Activated naive CD4-positive, alpha-beta T cell treated with anti-CD3 and anti-CD28 coated beads, Interleukin-2, amount 50 U/mL, for 24 hours (primary cell): ENCODE measurements around the gene GMIP.

Experiments used
- H3K27ac Mint-ChIP-seq: one replicate; pipeline ENCODE4 v1.8.0; 2021; ENCODE audit warnings: mild to moderate bottlenecking, mixed read lengths
- H3K27me3 Mint-ChIP-seq: one replicate; pipeline ENCODE4 v1.8.0; 2021; ENCODE audit warnings: mixed read lengths
- H3K36me3 Mint-ChIP-seq: one replicate; pipeline ENCODE4 v1.8.0; 2021; ENCODE audit warnings: mixed read lengths
- H3K4me1 Mint-ChIP-seq: one replicate; pipeline ENCODE4 v1.8.0; 2021; ENCODE audit warnings: mixed read lengths
- H3K4me3 Mint-ChIP-seq: one replicate; pipeline ENCODE4 v1.8.0; 2021; ENCODE audit warnings: mild to moderate bottlenecking, mixed read lengths
- H3K9me3 Mint-ChIP-seq: one replicate; pipeline ENCODE4 v1.8.0; 2021; ENCODE audit warnings: mixed read lengths

GMIP gene

GRCh38 chr19:19651076-19651475 lies 7.6 kb upstream of the GMIP start:
- H3K4me3 Mint-ChIP-seq = no peak overlapping the region
- no peaks in the 10 kb centered on the region for H3K9me3 Mint-ChIP-seq
- no peaks in the 10 kb centered on the region for H3K27me3 Mint-ChIP-seq
- H3K36me3 Mint-ChIP-seq = peaks cover 15% of the 10 kb centered on the region
- no peak overlapping the region for H3K27ac Mint-ChIP-seq
- no peaks in the 10 kb centered on the region for H3K4me1 Mint-ChIP-seq

- H3K9me3 Mint-ChIP-seq = no peaks in the 10 kb centered on the region
- no peak overlapping the region for H3K4me3 Mint-ChIP-seq
- peaks cover 15% of the 10 kb centered on the region for H3K36me3 Mint-ChIP-seq
- H3K4me1 Mint-ChIP-seq = no peaks in the 10 kb centered on the region
- H3K27ac Mint-ChIP-seq = no peak overlapping the region
- H3K27me3 Mint-ChIP-seq = no peaks in the 10 kb centered on the region
Observed at GRCh38 chr19:19650331-19650730, 6.9 kb upstream of the GMIP start.

GRCh38 chr19:19649580-19649995 lies 6.1 kb upstream of the GMIP start:
- Mint-ChIP-seq H3K4me3 (no peak overlapping the region), H3K27ac (no peak overlapping the region), H3K4me1 (no peaks in the 10 kb centered on the region), H3K9me3 (no peaks in the 10 kb centered on the region), H3K27me3 (no peaks in the 10 kb centered on the region), H3K36me3 (peaks cover 15% of the 10 kb centered on the region)

GRCh38 chr19:19649155-19649554 lies 5.7 kb upstream of the GMIP start:
- Mint-ChIP-seq H3K4me1 (no peaks in the 10 kb centered on the region), H3K27ac (no peak overlapping the region), H3K9me3 (no peaks in the 10 kb centered on the region), H3K36me3 (peaks cover 15% of the 10 kb centered on the region), H3K27me3 (no peaks in the 10 kb centered on the region), H3K4me3 (no peak overlapping the region)

- H3K4me1 Mint-ChIP-seq = peaks cover 6% of the 10 kb centered on the region
- H3K36me3 Mint-ChIP-seq = peaks cover 8% of the 10 kb centered on the region
- H3K4me3 Mint-ChIP-seq = no peak overlapping the region
- no peaks in the 10 kb centered on the region for H3K27me3 Mint-ChIP-seq
- no peak overlapping the region for H3K27ac Mint-ChIP-seq
- H3K9me3 Mint-ChIP-seq = no peaks in the 10 kb centered on the region
Observed at GRCh38 chr19:19647037-19647835, 3.8 kb upstream of the GMIP start.

GRCh38 chr19:19645233-19645870 lies 1.9 kb upstream of the GMIP start:
- H3K9me3 Mint-ChIP-seq = no peaks in the 10 kb centered on the region
- no peaks in the 10 kb centered on the region for H3K27me3 Mint-ChIP-seq
- H3K36me3 Mint-ChIP-seq = peaks cover 7% of the 10 kb centered on the region
- no peak overlapping the region for H3K27ac Mint-ChIP-seq
- H3K4me3 Mint-ChIP-seq = no peak overlapping the region
- peaks cover 12% of the 10 kb centered on the region for H3K4me1 Mint-ChIP-seq

GRCh38 chr19:19644054-19644388 lies 564 bp upstream of the GMIP start:
- H3K36me3 Mint-ChIP-seq = peaks cover 3% of the 10 kb centered on the region
- H3K9me3 Mint-ChIP-seq = no peaks in the 10 kb centered on the region
- H3K27me3 Mint-ChIP-seq = no peaks in the 10 kb centered on the region
- peaks cover 17% of the 10 kb centered on the region for H3K4me1 Mint-ChIP-seq
- peak overlapping the region; percentile 99 for H3K4me3 Mint-ChIP-seq
- peak overlapping the region; percentile 95 for H3K27ac Mint-ChIP-seq

- Mint-ChIP-seq H3K4me1 (peaks cover 17% of the 10 kb centered on the region), H3K27ac (peak overlapping the region; percentile 93), H3K36me3 (peaks cover 1% of the 10 kb centered on the region), H3K4me3 (peak overlapping the region; percentile 99), H3K9me3 (no peaks in the 10 kb centered on the region), H3K27me3 (no peaks in the 10 kb centered on the region)
Observed at GRCh38 chr19:19642506-19643157, 825 bp downstream of the GMIP start.

- H3K4me1 Mint-ChIP-seq = peaks cover 25% of the 10 kb centered on the region
- no peak overlapping the region for H3K27ac Mint-ChIP-seq
- no peak overlapping the region for H3K4me3 Mint-ChIP-seq
- H3K27me3 Mint-ChIP-seq = no peaks in the 10 kb centered on the region
- peaks cover 6% of the 10 kb centered on the region for H3K36me3 Mint-ChIP-seq
- no peaks in the 10 kb centered on the region for H3K9me3 Mint-ChIP-seq
Observed at GRCh38 chr19:19637523-19638251, 5.8 kb downstream of the GMIP start.

GRCh38 chr19:19637186-19637522 lies 6.3 kb downstream of the GMIP start:
- Mint-ChIP-seq H3K27me3 (no peaks in the 10 kb centered on the region), H3K36me3 (peaks cover 6% of the 10 kb centered on the region), H3K9me3 (no peaks in the 10 kb centered on the region), H3K27ac (no peak overlapping the region), H3K4me1 (peaks cover 20% of the 10 kb centered on the region), H3K4me3 (no peak overlapping the region)

- Mint-ChIP-seq H3K36me3 (peaks cover 6% of the 10 kb centered on the region), H3K4me1 (peaks cover 16% of the 10 kb centered on the region), H3K27ac (no peak overlapping the region), H3K4me3 (no peak overlapping the region), H3K27me3 (no peaks in the 10 kb centered on the region), H3K9me3 (no peaks in the 10 kb centered on the region)
Observed at GRCh38 chr19:19636573-19637185, 6.8 kb downstream of the GMIP start.

- peaks cover 16% of the 10 kb centered on the region for H3K4me1 Mint-ChIP-seq
- no peaks in the 10 kb centered on the region for H3K27me3 Mint-ChIP-seq
- H3K4me3 Mint-ChIP-seq = no peak overlapping the region
- H3K36me3 Mint-ChIP-seq = peaks cover 6% of the 10 kb centered on the region
- H3K27ac Mint-ChIP-seq = no peak overlapping the region
- no peaks in the 10 kb centered on the region for H3K9me3 Mint-ChIP-seq
Observed at GRCh38 chr19:19635313-19635702, 8.1 kb downstream of the GMIP start.

GRCh38 chr19:19634516-19635312 lies 8.7 kb downstream of the GMIP start:
- H3K36me3 Mint-ChIP-seq = peaks cover 6% of the 10 kb centered on the region
- no peak overlapping the region for H3K4me3 Mint-ChIP-seq
- no peak overlapping the region for H3K27ac Mint-ChIP-seq
- H3K4me1 Mint-ChIP-seq = peaks cover 10% of the 10 kb centered on the region
- H3K9me3 Mint-ChIP-seq = no peaks in the 10 kb centered on the region
- H3K27me3 Mint-ChIP-seq = no peaks in the 10 kb centered on the region

GRCh38 chr19:19633711-19634515 lies 9.5 kb downstream of the GMIP start:
- no peaks in the 10 kb centered on the region for H3K9me3 Mint-ChIP-seq
- no peak overlapping the region for H3K4me3 Mint-ChIP-seq
- H3K36me3 Mint-ChIP-seq = peaks cover 6% of the 10 kb centered on the region
- H3K4me1 Mint-ChIP-seq = peaks cover 11% of the 10 kb centered on the region
- no peaks in the 10 kb centered on the region for H3K27me3 Mint-ChIP-seq
- H3K27ac Mint-ChIP-seq = no peak overlapping the region
